COLO829 (cell line): ENCODE measurements around the gene CELF2.

Source experiments
- DNase-seq: peaks from one replicate; pipeline ENCODE4 v3.0.0; 2012; ENCODE audit warnings: low spot score

CELF2 gene

DNA sequence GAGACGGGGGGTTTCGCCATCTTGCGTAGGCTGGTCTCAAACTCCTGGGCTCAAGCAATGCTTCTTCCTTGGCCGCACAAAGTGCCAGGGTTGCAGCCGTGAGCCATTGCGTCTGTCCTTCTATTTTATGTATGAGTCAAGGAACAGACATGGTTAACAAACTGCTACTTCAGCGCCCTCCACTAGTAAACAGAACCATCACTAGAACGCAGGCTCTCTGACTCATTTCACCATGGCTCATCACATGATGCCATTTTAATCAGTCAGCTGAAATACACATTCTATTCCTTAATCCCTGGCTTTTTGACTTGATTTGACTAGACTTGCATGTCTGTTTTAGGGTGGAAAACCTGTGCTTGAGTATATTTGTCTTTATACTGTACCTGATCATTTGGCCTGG is 41.3 kb downstream of the CELF2 start:
- DNase-seq: peak; percentile 61

DNA sequence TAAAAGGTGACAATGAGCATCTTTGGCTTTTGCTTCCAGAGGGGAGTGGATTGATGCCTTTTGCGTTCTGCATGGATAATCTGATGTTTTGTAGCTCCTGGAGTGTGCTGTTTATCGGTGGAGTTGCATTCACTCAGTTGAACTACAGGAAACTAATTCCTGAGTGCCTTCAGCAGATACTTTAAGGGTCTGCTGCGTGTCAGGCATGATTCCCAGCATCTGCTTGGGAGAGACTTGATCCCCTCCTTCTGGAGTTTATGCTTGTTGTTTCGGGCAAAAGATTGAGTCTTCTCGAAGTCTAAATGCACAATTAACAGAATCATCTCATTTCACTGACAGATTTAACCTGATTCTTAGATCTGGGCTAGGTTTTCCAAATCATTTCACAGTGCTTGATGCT is 46.2 kb downstream of the CELF2 start:
- DNase-seq: no peak

DNA sequence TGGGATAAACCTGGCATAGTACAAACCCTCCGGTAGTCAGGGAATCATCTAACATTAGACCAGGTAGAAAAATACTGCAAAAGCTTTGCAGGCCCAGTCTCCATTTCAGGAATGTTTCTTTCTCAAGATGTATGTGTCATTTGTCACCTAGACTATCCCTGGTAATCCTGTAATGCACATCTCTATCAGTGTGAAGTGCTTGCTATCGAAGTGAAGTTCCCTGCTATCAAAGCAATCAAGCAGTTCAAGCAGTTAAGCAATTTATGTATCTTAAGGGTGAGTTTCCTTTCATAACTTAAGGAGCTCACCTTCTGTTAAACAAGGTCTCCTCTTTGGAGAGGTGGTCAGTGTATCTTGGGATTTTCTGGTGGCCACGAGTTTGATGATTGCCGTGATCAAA is 47.2 kb downstream of the CELF2 start:
- no peak for DNase-seq

DNA sequence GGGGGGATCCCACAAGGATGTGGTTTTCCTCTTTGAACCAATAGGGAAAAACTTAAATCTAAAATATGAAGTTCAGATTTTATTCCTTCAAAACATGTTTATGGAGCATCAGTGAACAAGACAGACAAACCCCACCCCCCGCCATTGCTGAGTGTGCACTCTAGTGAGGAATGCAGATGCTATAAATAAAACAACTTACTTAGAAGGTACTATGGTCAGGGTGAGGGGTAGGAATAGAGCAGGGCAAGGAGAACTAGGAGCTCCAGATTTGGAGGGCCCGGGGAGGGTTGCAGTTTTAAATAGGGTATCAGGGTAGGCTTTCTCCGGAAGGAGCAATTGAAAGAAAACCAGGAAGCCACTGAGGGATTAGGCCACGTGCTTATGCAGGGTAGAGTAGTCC is 47.9 kb downstream of the CELF2 start:
- DNase-seq: no peak

DNA sequence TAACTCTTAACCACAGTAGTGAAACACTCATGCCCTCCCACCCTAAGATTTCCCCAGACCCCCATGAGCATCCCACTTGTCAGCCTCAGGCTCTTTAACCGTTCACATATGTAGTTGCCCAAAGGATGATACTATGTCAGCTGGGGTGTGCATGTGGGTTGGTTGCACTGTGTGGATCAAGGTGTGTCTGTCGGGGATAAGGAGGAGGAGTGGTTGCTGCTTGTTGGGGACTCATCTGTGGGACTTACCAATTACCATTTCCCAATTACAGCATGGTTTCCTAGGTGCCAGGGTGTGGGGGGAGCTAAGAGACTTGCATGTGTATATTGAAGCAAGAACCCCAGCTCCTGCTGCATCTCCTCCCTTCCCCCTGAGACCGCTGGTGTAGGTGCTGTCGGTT is 48.8 kb downstream of the CELF2 start:
- DNase-seq: no peak

GRCh38 chr10:11068861-11069633 is 51.4 kb downstream of the CELF2 start:
- DNase-seq: no peak

GRCh38 chr10:11073410-11073809 is 55.7 kb downstream of the CELF2 start:
- DNase-seq: no peak

DNA sequence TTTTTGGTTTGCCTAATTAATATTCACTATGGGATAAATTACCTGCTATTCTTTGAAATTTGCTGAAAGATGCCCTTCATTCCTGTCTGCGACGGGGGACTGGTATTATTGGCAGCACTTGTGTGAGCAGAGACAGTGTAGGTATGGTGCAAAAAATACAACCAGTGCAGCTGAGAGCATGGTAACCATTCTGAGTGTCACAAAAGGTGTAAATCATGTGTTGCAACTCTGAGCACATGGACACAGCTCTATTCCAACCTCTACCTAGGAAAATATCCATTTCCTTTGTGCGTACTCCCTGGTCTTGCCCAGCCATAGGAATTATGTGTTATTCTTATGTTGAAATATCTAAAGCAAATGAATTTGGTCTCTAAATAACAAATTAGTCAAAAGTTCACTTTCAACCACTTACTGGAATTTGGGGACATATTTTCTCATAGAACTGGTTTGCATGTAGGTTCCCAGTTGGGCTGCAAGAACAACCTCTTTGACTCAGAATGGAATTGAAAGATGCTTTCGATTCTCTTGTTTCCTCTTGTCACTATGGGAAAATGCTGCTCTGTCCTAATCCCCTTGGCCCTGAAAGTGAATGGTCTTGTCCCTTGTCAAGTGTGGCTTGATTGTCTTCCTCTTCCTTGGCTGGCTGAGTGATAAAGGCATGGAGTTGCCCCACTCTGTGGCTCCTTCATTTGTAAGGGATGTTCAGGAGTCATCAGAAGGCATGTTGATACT is 57.0 kb downstream of the CELF2 start:
- no peak for DNase-seq

DNA sequence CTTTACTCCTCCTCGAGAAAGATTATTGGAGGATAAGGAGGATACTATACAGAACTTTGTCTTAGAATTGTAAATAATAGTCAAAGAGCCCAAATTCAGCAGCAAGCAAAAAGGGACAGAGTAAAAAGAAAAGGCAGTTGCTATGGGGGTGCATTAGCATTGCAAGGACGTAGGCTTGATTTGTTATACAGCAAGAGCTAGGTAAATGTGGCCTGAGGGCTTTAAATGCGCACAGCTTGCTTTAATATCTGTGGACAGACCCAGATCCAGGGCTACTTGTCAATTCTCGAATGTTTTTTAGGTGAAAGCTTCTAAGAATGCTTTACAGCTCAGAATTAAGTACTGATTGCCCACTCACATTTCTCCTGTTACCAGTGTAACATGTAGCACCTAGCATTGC is 58.5 kb downstream of the CELF2 start:
- DNase-seq: no peak

- no peak for DNase-seq
These were observed 62.9 kb downstream of the CELF2 start for GRCh38 chr10:11080564-11080984.

- DNase-seq: no peak
These were observed 63.7 kb downstream of the CELF2 start for GRCh38 chr10:11081408-11081807.

- DNase-seq: no peak
These were observed 64.9 kb downstream of the CELF2 start for GRCh38 chr10:11082526-11082925.

GRCh38 chr10:11083051-11083450 is 65.4 kb downstream of the CELF2 start:
- DNase-seq: no peak

- DNase-seq: no peak
These were observed 67.9 kb downstream of the CELF2 start for GRCh38 chr10:11085545-11085944.

- DNase-seq: no peak
These were observed 68.6 kb downstream of the CELF2 start for GRCh38 chr10:11086177-11086840.

GRCh38 chr10:11087372-11087771 is 69.7 kb downstream of the CELF2 start:
- no peak for DNase-seq

DNA sequence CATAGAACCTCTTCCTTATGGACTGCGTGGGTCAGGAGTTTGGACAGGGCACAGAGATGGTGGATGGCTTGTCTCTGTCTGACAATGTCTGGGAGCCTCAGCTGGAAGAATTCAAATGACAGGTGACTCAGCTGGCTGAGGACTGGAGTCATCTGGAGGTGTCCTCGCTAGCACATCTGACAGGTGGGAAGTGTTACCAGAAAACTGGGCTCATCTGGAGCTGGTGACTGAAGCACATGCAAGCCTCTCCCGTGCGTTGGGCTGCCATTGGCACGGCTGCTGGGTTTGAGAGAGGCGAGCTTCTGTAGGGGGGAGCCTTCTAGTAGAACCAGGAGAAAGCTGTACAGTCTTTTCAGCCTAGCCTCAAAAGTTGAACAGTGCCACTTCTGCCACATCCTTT is 71.0 kb downstream of the CELF2 start:
- no peak for DNase-seq

DNA sequence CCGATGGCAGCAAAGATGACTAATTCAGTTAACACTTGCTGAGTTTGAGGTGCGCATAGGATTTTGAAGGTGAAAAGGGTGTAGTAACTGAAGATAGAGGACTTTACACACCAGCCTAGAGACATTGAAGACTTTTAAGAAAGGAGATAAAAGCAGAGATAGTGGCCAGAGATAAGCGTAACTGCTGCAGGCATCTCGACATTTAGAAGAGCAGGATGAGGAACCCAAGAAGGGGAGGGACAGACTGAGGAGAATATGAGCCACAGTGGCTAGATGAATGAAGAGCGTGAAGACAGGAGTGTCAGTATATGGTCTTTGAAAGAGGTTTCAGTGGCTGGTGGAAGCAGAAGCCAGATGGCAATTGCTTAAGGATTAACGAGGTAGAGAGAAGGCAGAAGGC is 71.6 kb downstream of the CELF2 start:
- DNase-seq: no peak

DNA sequence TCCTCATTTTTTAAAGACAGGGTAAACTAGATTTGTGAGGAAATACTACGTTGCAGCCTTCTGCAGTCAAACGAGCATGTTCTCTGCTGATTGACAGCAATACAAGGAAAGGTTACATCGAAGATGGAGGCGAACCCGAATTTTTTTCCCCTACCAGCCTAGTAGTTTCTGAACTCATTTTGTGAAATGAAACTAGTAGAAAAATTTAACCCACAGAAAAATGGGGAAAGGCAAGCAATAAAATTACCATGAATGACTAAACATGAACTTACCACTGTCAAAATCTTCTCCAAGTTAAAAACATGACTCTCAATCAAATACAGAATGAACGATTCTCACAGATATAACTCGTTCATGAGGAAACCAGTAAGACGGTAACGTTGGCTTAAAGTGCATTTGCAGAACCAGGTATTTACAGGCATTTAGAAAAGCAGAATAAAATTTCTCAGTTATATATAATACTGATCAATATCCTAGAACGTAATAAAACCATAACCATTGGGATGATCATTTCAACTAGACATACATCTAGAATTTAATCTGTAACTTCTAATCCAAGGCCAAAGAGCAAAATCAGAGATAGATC is 73.9 kb downstream of the CELF2 start:
- no peak for DNase-seq

- no peak for DNase-seq
These were observed 76.4 kb downstream of the CELF2 start for GRCh38 chr10:11093771-11094736.

DNA sequence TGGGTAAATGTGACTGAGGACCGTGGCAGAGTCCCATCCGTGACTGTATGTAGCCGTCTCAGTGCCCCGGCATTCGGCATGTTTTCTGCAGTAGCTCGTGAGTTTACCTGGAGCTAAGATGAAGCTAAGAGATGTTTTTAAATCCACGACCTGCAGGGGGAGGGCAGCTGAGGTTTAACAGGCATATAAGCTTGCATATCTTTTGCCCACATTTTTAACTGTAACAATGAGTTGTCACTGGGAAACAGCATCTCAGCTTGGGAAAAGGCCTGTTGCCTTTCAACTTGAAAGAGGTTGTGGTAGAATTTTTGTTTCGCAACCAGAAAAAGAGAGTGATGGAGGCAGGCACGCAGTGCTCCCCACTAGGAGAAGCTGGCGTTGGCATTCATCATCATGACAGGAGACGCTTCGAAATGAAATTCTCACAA is 77.7 kb downstream of the CELF2 start:
- no peak for DNase-seq

GRCh38 chr10:11096422-11096821 is 78.8 kb downstream of the CELF2 start:
- no peak for DNase-seq
